HG03354 (cell line): ENCODE results near the gene TECPR2.

Source experiments
- ATAC-seq: cut with Tn5 transposase; IDR thresholded peaks from one replicate; pipeline ENCODE4 v1.9.1; 2021; ENCODE audit warnings: mild to moderate bottlenecking; ENCODE audit not compliant: unreplicated experiment, poor library complexity, severe bottlenecking

The TECPR2 gene

GRCh38 chr14:102418169-102418852 lies 55.6 kb downstream of the TECPR2 start:
- no peak for ATAC-seq

GRCh38 chr14:102418853-102419240 lies 56.1 kb downstream of the TECPR2 start:
- ATAC-seq: no peak

- no peak for ATAC-seq
Observed at GRCh38 chr14:102419276-102419675, 56.5 kb downstream of the TECPR2 start.

- no peak for ATAC-seq
Observed at GRCh38 chr14:102419716-102420115, 57.0 kb downstream of the TECPR2 start.

- ATAC-seq: no peak
Observed at GRCh38 chr14:102421411-102422057, 58.8 kb downstream of the TECPR2 start.

- no peak for ATAC-seq
Observed at GRCh38 chr14:102424520-102424919, 61.8 kb downstream of the TECPR2 start.

- no peak for ATAC-seq
Observed at GRCh38 chr14:102424923-102425322, 62.2 kb downstream of the TECPR2 start.

GRCh38 chr14:102426796-102427195 lies 64.1 kb downstream of the TECPR2 start:
- no peak for ATAC-seq

GRCh38 chr14:102427642-102428041 lies 64.9 kb downstream of the TECPR2 start:
- ATAC-seq: no peak

GRCh38 chr14:102430212-102430908 lies 67.6 kb downstream of the TECPR2 start:
- ATAC-seq: no peak

GRCh38 chr14:102431751-102432150 lies 69.0 kb downstream of the TECPR2 start:
- ATAC-seq: no peak

GRCh38 chr14:102434647-102435175 lies 72.0 kb downstream of the TECPR2 start:
- no peak for ATAC-seq

- ATAC-seq: peak; percentile 45
Observed at GRCh38 chr14:102437997-102438915, 75.5 kb downstream of the TECPR2 start.

GRCh38 chr14:102439556-102439955 lies 76.8 kb downstream of the TECPR2 start:
- no peak for ATAC-seq

GRCh38 chr14:102440392-102440791 lies 77.7 kb downstream of the TECPR2 start:
- no peak for ATAC-seq

GRCh38 chr14:102442241-102443211 lies 79.8 kb downstream of the TECPR2 start:
- no peak for ATAC-seq

GRCh38 chr14:102445066-102445465 lies 82.3 kb downstream of the TECPR2 start:
- ATAC-seq: no peak

- ATAC-seq: no peak
Observed at GRCh38 chr14:102445641-102446040, 82.9 kb downstream of the TECPR2 start.
